Kidney (tissue), 14 donors: Measurements from ENCODE around the gene STRADA. TPM values are rescaled to one million over a fixed set of nuclear protein-coding genes. Genes with fewer than 3 reads are reported as not detected.

Source experiments
- DNase-seq, 5 donors: peaks; one replicate each; pipeline ENCODE4 v3.0.0-alpha.2; 2013 to 2020
- FAIRE-seq: peaks from 2 replicates; lab custom pipeline; 2012; peaks lifted over from hg19 to GRCh38; lab: Jason Lieb, UNC
- H3K27ac ChIP-seq, 2 donors: one replicate each; pipeline ENCODE4 v1.7.0; 2013; ENCODE audit warnings: low read depth in 2 of 2, low read length in 2 of 2, inconsistent platforms in 1 of 2
- H3K27me3 ChIP-seq: one replicate; pipeline ENCODE4 v1.7.1; 2013; ENCODE audit warnings: low read length, inconsistent platforms; ENCODE audit not compliant: control insufficient read depth, insufficient read depth
- H3K36me3 ChIP-seq, 3 donors: one replicate each; pipeline versions ENCODE4 v1.7.0 to v1.7.1; 2013; ENCODE audit warnings: low read length in 3 of 3, control low read depth in 1 of 3, inconsistent platforms in 1 of 3; ENCODE audit not compliant: insufficient read depth in 3 of 3, control insufficient read depth in 2 of 3
- H3K4me1 ChIP-seq, 3 donors: one replicate each; pipeline versions ENCODE4 v1.7.0 to v1.7.1; 2013; ENCODE audit warnings: low read length in 3 of 3, inconsistent platforms in 1 of 3, low read depth in 1 of 3; ENCODE audit not compliant: control insufficient read depth in 2 of 3, insufficient read depth in 2 of 3
- H3K4me3 ChIP-seq, 3 donors: one replicate each; pipeline versions ENCODE4 v1.7.0 to v1.8.1; 2013; ENCODE audit warnings: low read length in 3 of 3, control low read depth in 1 of 3, inconsistent platforms in 1 of 3
- H3K9ac ChIP-seq, 3 donors: one replicate each; pipeline versions ENCODE4 v1.7.0 to v1.7.1; 2013; ENCODE audit warnings: low read length in 3 of 3, control low read depth in 1 of 3, inconsistent platforms in 1 of 3
- H3K9me3 ChIP-seq, 3 donors: one replicate each; pipeline versions ENCODE4 v1.7.0 to v1.7.1; 2013; ENCODE audit warnings: low read length in 3 of 3, control low read depth in 1 of 3, inconsistent platforms in 1 of 3; ENCODE audit not compliant: control insufficient read depth in 2 of 3, insufficient read depth in 1 of 3
- CTCF ChIP-seq: IDR thresholded peaks from 3 replicates; pipeline ENCODE4 v1.5.1; 2012; ENCODE audit warnings: mild to moderate bottlenecking, moderate library complexity, borderline replicate concordance; ENCODE audit not compliant: insufficient read depth; ENCODE audit errors: extremely low read depth
- intact Hi-C: fragments of 100-400 bp; cut with DNase I; formaldehyde crosslinking; loops from one replicate; pipeline ENCODE4 v1.11.1; 2022
- polyA plus RNA-seq: library from polyadenylated mRNA; stranded (reverse); fragments of 350-450 nt; fragmentation: Illumina TruSeq; extraction: RNeasy Lipid Tissue Mini Kit (QIAGEN cat#74804); gene quantifications from one replicate; pipeline ENCODE4 v1.2.3, GENCODE V29; 2014; ENCODE audit warnings: low read depth, low replicate concordance; ENCODE audit not compliant: insufficient read depth
- total RNA-seq: library from RNA; stranded (reverse); fragmentation: NEBNext Ultra II Directional; extraction: Animal tissue kit (Norgen Biotek cat#: 25700); gene quantifications from one replicate; pipeline ENCODE4 v1.2.1, GENCODE V29; 2021
- donor health status: control.
- donor health status: control.
- donor health status: control.
- donor health status: control.
- donor health status: control.
- donor health status: DM: yes; HTN: yes; CAD: no.
- donor health status: Normal renal cell carcinoma (clear cell type).

Gene STRADA
- total and polyA plus RNA-seq, 2 donors from 2014 or later: 25.7 to 38.9 TPM

GRCh38 chr17:63658366-63658765 lies 83.2 kb downstream of the STRADA start:
- Histone ChIP-seq H3K9me3 (no peaks in the 10 kb centered on the region), H3K4me1 (no peaks in the 10 kb centered on the region), H3K4me3 (no peak overlapping the region), H3K36me3 (peaks cover 0 to 14% (median 8%) of the 10 kb centered on the region in 3 donors), H3K27ac (no peak overlapping the region), H3K27me3 (no peaks in the 10 kb centered on the region), H3K9ac (no peak overlapping the region)
- TF ChIP-seq CTCF: no peak
- DNase-seq (no peak), FAIRE-seq (no peak)
- intact Hi-C loops: no loop called here

GRCh38 chr17:63657786-63658185 lies 83.8 kb downstream of the STRADA start:
- Histone ChIP-seq H3K9me3 (no peaks in the 10 kb centered on the region), H3K27me3 (no peaks in the 10 kb centered on the region), H3K36me3 (peaks cover 0 to 16% (median 8%) of the 10 kb centered on the region in 3 donors), H3K4me3 (no peak overlapping the region), H3K27ac (no peak overlapping the region), H3K4me1 (no peaks in the 10 kb centered on the region), H3K9ac (no peak overlapping the region)
- no peak for TF ChIP-seq CTCF
- FAIRE-seq (no peak), DNase-seq (no peak)
- intact Hi-C loops: no loop called here

- Histone ChIP-seq H3K9me3 (no peaks in the 10 kb centered on the region), H3K4me1 (no peaks in the 10 kb centered on the region), H3K36me3 (peaks cover 0 to 6% (median 4%) of the 10 kb centered on the region in 3 donors), H3K27ac (no peak overlapping the region), H3K4me3 (no peak overlapping the region), H3K27me3 (no peaks in the 10 kb centered on the region), H3K9ac (no peak overlapping the region)
- no peak for DNase-seq
- FAIRE-seq: no peak
- no peak for TF ChIP-seq CTCF
- intact Hi-C loops: no loop called here
Measured at GRCh38 chr17:63653050-63653449, 88.5 kb downstream of the STRADA start.

Other genes with a start within 250 kb of the STRADA start
- gene KCNH6, start 218.4 kb downstream of the STRADA start, total RNA-seq: 0.57 TPM
- gene KCNH6, start 218.4 kb downstream of the STRADA start, polyA plus RNA-seq: 4.8 TPM
- 81.0 TPM for gene DCAF7, start 191.3 kb downstream of the STRADA start, total RNA-seq
- 19.9 TPM for gene DCAF7, start 191.3 kb downstream of the STRADA start, polyA plus RNA-seq
- 18.4 TPM for gene TACO1, start 140.9 kb downstream of the STRADA start, total RNA-seq
- 80.1 TPM for gene TACO1, start 140.9 kb downstream of the STRADA start, polyA plus RNA-seq
- gene MAP3K3, start 119.4 kb downstream of the STRADA start, total RNA-seq: 50.5 TPM
- 17.4 TPM for gene MAP3K3, start 119.4 kb downstream of the STRADA start, polyA plus RNA-seq
- gene LIMD2, start 41.7 kb downstream of the STRADA start, total RNA-seq: 32.3 TPM
- 11.5 TPM for gene LIMD2, start 41.7 kb downstream of the STRADA start, polyA plus RNA-seq
- 83.1 TPM for gene CCDC47, start 31.8 kb upstream of the STRADA start, total RNA-seq
- gene CCDC47, start 31.8 kb upstream of the STRADA start, polyA plus RNA-seq: 50.9 TPM
- 104 TPM for gene DDX42, start 32.4 kb upstream of the STRADA start, total RNA-seq
- 38.6 TPM for gene DDX42, start 32.4 kb upstream of the STRADA start, polyA plus RNA-seq
- 145 TPM for gene PSMC5, start 85.6 kb upstream of the STRADA start, total RNA-seq
- 247 TPM for gene PSMC5, start 85.6 kb upstream of the STRADA start, polyA plus RNA-seq
- 38.7 TPM for gene FTSJ3, start 85.9 kb upstream of the STRADA start, total RNA-seq
- gene FTSJ3, start 85.9 kb upstream of the STRADA start, polyA plus RNA-seq: 23.7 TPM
- gene SMARCD2, start 100.9 kb upstream of the STRADA start, total RNA-seq: 65.1 TPM
- 39.9 TPM for gene SMARCD2, start 100.9 kb upstream of the STRADA start, polyA plus RNA-seq
- gene CSH2, start 131.9 kb upstream of the STRADA start, total RNA-seq: not detected
- gene CSH2, start 131.9 kb upstream of the STRADA start, polyA plus RNA-seq: not detected
- gene GH2, start 140.1 kb upstream of the STRADA start, total RNA-seq: not detected
- gene GH2, start 140.1 kb upstream of the STRADA start, polyA plus RNA-seq: not detected
- gene CSH1, start 154.8 kb upstream of the STRADA start, total RNA-seq: not detected
- gene CSH1, start 154.8 kb upstream of the STRADA start, polyA plus RNA-seq: not detected
- gene CSHL1, start 169.5 kb upstream of the STRADA start, total RNA-seq: not detected
- not detected for gene CSHL1, start 169.5 kb upstream of the STRADA start, polyA plus RNA-seq
- gene GH1, start 177.0 kb upstream of the STRADA start, total RNA-seq: not detected
- not detected for gene GH1, start 177.0 kb upstream of the STRADA start, polyA plus RNA-seq
- 11.4 TPM for gene CD79B, start 190.5 kb upstream of the STRADA start, total RNA-seq
- 5.2 TPM for gene CD79B, start 190.5 kb upstream of the STRADA start, polyA plus RNA-seq
- 3.4 TPM for gene SCN4A, start 231.1 kb upstream of the STRADA start, total RNA-seq
- 0.19 TPM for gene SCN4A, start 231.1 kb upstream of the STRADA start, polyA plus RNA-seq